Lung (tissue), 13 donors: ENCODE measurements around the gene KRTAP7-1. TPM values are rescaled to one million over a fixed set of nuclear protein-coding genes. Genes with fewer than 3 reads are reported as not detected.

Experiments used
- ATAC-seq: fragments of 200-7000 bp; cut with Tn5 transposase; one replicate; pipeline ENCODE4 v1.9.1; 2020; ENCODE audit warnings: moderate number of reproducible peaks; ENCODE audit not compliant: insufficient read depth, low FRiP score
- DNase-seq, 3 donors: peaks; one replicate each; pipeline ENCODE4 v3.0.0-alpha.2; 2013 to 2017
- H3K27ac ChIP-seq, 2 donors: one replicate each; pipeline ENCODE4 v1.5.1; 2013; ENCODE audit warnings: mild to moderate bottlenecking in 2 of 2, moderate library complexity in 2 of 2, control low read depth in 1 of 2, inconsistent platforms in 1 of 2, low read depth in 1 of 2, low read length in 1 of 2
- H3K27me3 ChIP-seq, 3 donors: one replicate each; pipeline ENCODE4 v1.5.1; 2013; ENCODE audit warnings: low read length in 2 of 3; ENCODE audit not compliant: control insufficient read depth in 3 of 3, insufficient read depth in 3 of 3
- H3K36me3 ChIP-seq, 4 donors: one replicate each; pipeline ENCODE4 v1.5.1; 2013; ENCODE audit warnings: low read length in 4 of 4, mild to moderate bottlenecking in 1 of 4, moderate library complexity in 1 of 4; ENCODE audit not compliant: control insufficient read depth in 4 of 4, insufficient read depth in 4 of 4
- H3K4me1 ChIP-seq, 5 donors: one replicate each; pipeline ENCODE4 v1.5.1; 2013; ENCODE audit warnings: low read length in 5 of 5, mild to moderate bottlenecking in 2 of 5, moderate library complexity in 1 of 5; ENCODE audit not compliant: control insufficient read depth in 5 of 5, insufficient read depth in 5 of 5
- H3K4me3 ChIP-seq: one replicate; pipeline ENCODE4 v1.5.1; 2013; ENCODE audit warnings: mild to moderate bottlenecking, control low read depth, moderate library complexity
- H3K9ac ChIP-seq, 2 donors: one replicate each; pipeline ENCODE4 v1.5.1; 2013; ENCODE audit warnings: low read length in 2 of 2, control low read depth in 1 of 2; ENCODE audit not compliant: insufficient read depth in 1 of 2
- H3K9me3 ChIP-seq, 4 donors: one replicate each; pipeline ENCODE4 v1.5.1; 2013; ENCODE audit warnings: low read length in 3 of 4, mild to moderate bottlenecking in 1 of 4, moderate library complexity in 1 of 4; ENCODE audit not compliant: control insufficient read depth in 4 of 4, insufficient read depth in 3 of 4
- CTCF ChIP-seq: IDR thresholded peaks from 2 replicates; pipeline ENCODE4 v1.5.1; 2012; ENCODE audit warnings: mild to moderate bottlenecking; ENCODE audit errors: control extremely low read depth, extremely low read depth
- WGBS, 2 donors: extraction: QIAGEN DNeasy Blood & Tissue Kit; methylation state at CpG; one replicate each; pipeline ENCODE4 v1.1.7; 2013; 5-methylcytosine and 5-hydroxymethylcytosine counted together
- polyA plus RNA-seq, 2 donors: library from polyadenylated mRNA; stranded (reverse); fragments of 200-250 nt; gene quantifications; one replicate each; pipeline ENCODE4 v1.2.1, GENCODE V29; 2013
- small RNA-seq: library from RNA; depleted of rRNA; stranded (forward); fragments of <200 nt; gene quantifications from one replicate; pipeline ENCODE3, GENCODE V24; 2014; ENCODE audit warnings: low replicate concordance
- total RNA-seq, 2 donors: library from RNA; depleted of rRNA in 1 of 2; stranded (reverse); fragments of >200 nt in 1 of 2; gene quantifications; one replicate each; pipeline ENCODE4 v1.2.1, GENCODE V29; 2014 to 2021
- donor health status: control.
- donor health status: control.
- donor health status: Bipolar disorder and iron deficiency.
- donor health status: healthy.
- donor health status: DM: yes; HTN: yes; CAD: no.

The KRTAP7-1 gene
- total and polyA plus RNA-seq, 4 donors = not detected

GRCh38 chr21:30793581-30794314 lies 35.8 kb downstream of the KRTAP7-1 start:
- DNase-seq (no peak), ATAC-seq (no peak)
- no peaks in the 10 kb centered on the region for H3K27me3 ChIP-seq
- H3K9me3 ChIP-seq = peaks cover 0 to 2% (median 0%) of the 10 kb centered on the region in 4 donors
- no peak for TF ChIP-seq CTCF
- no peaks in the 10 kb centered on the region for H3K36me3 ChIP-seq
- H3K4me3 ChIP-seq = no peak overlapping the region
- no peaks in the 10 kb centered on the region for H3K4me1 ChIP-seq
- 51 to 57% methylated on average over 2 of the region's 2 CpGs for WGBS, 2 donors
- no peak overlapping the region for H3K27ac ChIP-seq
- no peak overlapping the region for H3K9ac ChIP-seq

GRCh38 chr21:30779249-30779648 lies 50.3 kb downstream of the KRTAP7-1 start:
- no peak for TF ChIP-seq CTCF
- H3K4me1 ChIP-seq = no peaks in the 10 kb centered on the region
- H3K36me3 ChIP-seq = no peaks in the 10 kb centered on the region
- no peak overlapping the region for H3K4me3 ChIP-seq
- no peaks in the 10 kb centered on the region for H3K9me3 ChIP-seq
- DNase-seq = no peak
- no peak overlapping the region for H3K9ac ChIP-seq
- WGBS, 2 donors = 96 to 97% methylated on average over 1 of the region's 1 CpG
- H3K27me3 ChIP-seq = no peaks in the 10 kb centered on the region
- H3K27ac ChIP-seq = no peak overlapping the region
- no peak for ATAC-seq

Small RNA genes within 50 kb of the gene (small RNA-seq; reads per million reads assigned to genes)
- gene KRTAP8-2P (not detected), gene KRTAP8-3P (not detected)

Other genes with a start within 250 kb of the KRTAP7-1 start
- not detected for gene KRTAP22-2, start 239.4 kb downstream of the KRTAP7-1 start, total RNA-seq
- not detected for gene KRTAP22-2, start 239.4 kb downstream of the KRTAP7-1 start, polyA plus RNA-seq
- gene KRTAP6-3, start 237.3 kb downstream of the KRTAP7-1 start, total RNA-seq = not detected
- gene KRTAP6-3, start 237.3 kb downstream of the KRTAP7-1 start, polyA plus RNA-seq = not detected
- gene KRTAP6-2, start 230.9 kb downstream of the KRTAP7-1 start, total RNA-seq = not detected
- not detected for gene KRTAP6-2, start 230.9 kb downstream of the KRTAP7-1 start, polyA plus RNA-seq
- gene KRTAP22-1, start 228.7 kb downstream of the KRTAP7-1 start, total RNA-seq = not detected
- not detected for gene KRTAP22-1, start 228.7 kb downstream of the KRTAP7-1 start, polyA plus RNA-seq
- gene KRTAP6-1, start 215.8 kb downstream of the KRTAP7-1 start, total RNA-seq = not detected
- not detected for gene KRTAP6-1, start 215.8 kb downstream of the KRTAP7-1 start, polyA plus RNA-seq
- not detected for gene KRTAP20-1, start 213.3 kb downstream of the KRTAP7-1 start, total RNA-seq
- gene KRTAP20-1, start 213.3 kb downstream of the KRTAP7-1 start, polyA plus RNA-seq = not detected
- not detected for gene KRTAP20-4, start 209.1 kb downstream of the KRTAP7-1 start, total RNA-seq
- gene KRTAP20-4, start 209.1 kb downstream of the KRTAP7-1 start, polyA plus RNA-seq = not detected
- not detected for gene KRTAP20-2, start 194.6 kb downstream of the KRTAP7-1 start, total RNA-seq
- not detected for gene KRTAP20-2, start 194.6 kb downstream of the KRTAP7-1 start, polyA plus RNA-seq
- gene KRTAP20-3, start 186.9 kb downstream of the KRTAP7-1 start, total RNA-seq = not detected
- gene KRTAP20-3, start 186.9 kb downstream of the KRTAP7-1 start, polyA plus RNA-seq = not detected
- not detected for gene KRTAP21-3, start 111.0 kb downstream of the KRTAP7-1 start, total RNA-seq
- not detected for gene KRTAP21-3, start 111.0 kb downstream of the KRTAP7-1 start, polyA plus RNA-seq
- not detected for gene KRTAP21-2, start 82.5 kb downstream of the KRTAP7-1 start, total RNA-seq
- not detected for gene KRTAP21-2, start 82.5 kb downstream of the KRTAP7-1 start, polyA plus RNA-seq
- gene KRTAP21-1, start 74.3 kb downstream of the KRTAP7-1 start, total RNA-seq = not detected
- not detected for gene KRTAP21-1, start 74.3 kb downstream of the KRTAP7-1 start, polyA plus RNA-seq
- not detected for gene KRTAP8-1, start 16.5 kb downstream of the KRTAP7-1 start, total RNA-seq
- not detected for gene KRTAP8-1, start 16.5 kb downstream of the KRTAP7-1 start, polyA plus RNA-seq
- gene KRTAP11-1, start 51.8 kb upstream of the KRTAP7-1 start, total RNA-seq = not detected
- not detected for gene KRTAP11-1, start 51.8 kb upstream of the KRTAP7-1 start, polyA plus RNA-seq
- gene KRTAP19-8, start 208.7 kb upstream of the KRTAP7-1 start, total RNA-seq = not detected
- not detected for gene KRTAP19-8, start 208.7 kb upstream of the KRTAP7-1 start, polyA plus RNA-seq